Neutrophil (primary cell): ENCODE measurements around the gene KLHL2.
A peak's percentile ranks its signal among the peaks of the same experiment; 100 is the strongest.
"Not testable (repeated sequence)": the region's sequence is repeated elsewhere in the genome, so short reads cannot be mapped to it uniquely, and the experiment has no call there.

Experiments used
- H3K27ac ChIP-seq: fragments of 200-600 bp; sonication (generic); 2 replicates; pipeline ENCODE4 v1.5.1; 2016; ENCODE audit warnings: mild to moderate bottlenecking, moderate library complexity
- H3K27me3 ChIP-seq: fragments of 200-600 bp; sonication (generic); 2 replicates; pipeline ENCODE4 v1.6.0; 2016; ENCODE audit warnings: mild to moderate bottlenecking
- H3K36me3 ChIP-seq: fragments of 200-600 bp; sonication (generic); 2 replicates; pipeline ENCODE4 v1.5.1; 2017
- H3K4me1 ChIP-seq, 2 experiments: fragments of 200-600 bp in 1 of 2; sonication (generic) in 1 of 2; 1 replicate in 1 of 2; 2 replicates in 1 of 2; pipeline versions ENCODE4 v1.5.1 to v1.6.1; 2013 to 2016; ENCODE audit warnings: low read depth in 1 of 2, low read length in 1 of 2, mild to moderate bottlenecking in 1 of 2, moderate library complexity in 1 of 2; ENCODE audit not compliant: control insufficient read depth in 1 of 2, insufficient read depth in 1 of 2
- H3K4me3 ChIP-seq, 2 experiments: fragments of 200-600 bp in 1 of 2; sonication (generic) in 1 of 2; 1 replicate in 1 of 2; 2 replicates in 1 of 2; pipeline ENCODE4 v1.5.1; 2013 to 2016; ENCODE audit warnings: low read depth in 1 of 2, low read length in 1 of 2, mild to moderate bottlenecking in 1 of 2, moderate library complexity in 1 of 2
- H3K9me3 ChIP-seq: fragments of 200-600 bp; sonication (generic); 2 replicates; pipeline ENCODE4 v1.5.1; 2016
- CTCF ChIP-seq: fragments of 200-600 bp; sonication (generic); IDR thresholded peaks from 2 replicates; pipeline ENCODE4 v1.5.1; 2016; ENCODE audit warnings: antibody characterized with exemption

Gene KLHL2

DNA sequence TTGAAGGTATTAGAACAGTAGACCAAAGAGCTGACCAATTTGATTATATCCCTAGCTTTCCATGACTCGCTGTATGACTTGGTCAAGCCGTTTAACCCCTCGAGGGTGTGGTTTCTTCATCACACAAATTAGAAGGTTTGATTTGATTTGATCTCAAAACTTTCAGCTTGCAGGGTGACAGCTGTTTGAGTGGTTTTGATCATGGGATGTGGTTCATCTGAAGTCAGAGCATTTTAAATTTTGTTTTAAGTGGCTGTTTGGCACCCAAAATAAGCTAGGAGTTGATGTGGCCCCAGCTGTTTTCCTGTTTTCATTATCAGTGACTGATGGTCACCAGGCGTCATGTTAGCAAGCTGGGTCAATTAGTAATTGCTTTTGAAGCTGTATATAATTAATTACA is 52.4 kb downstream of the KLHL2 start:
- not testable (repeated sequence) for H3K27me3 ChIP-seq, H3K27ac ChIP-seq, H3K9me3 ChIP-seq, H3K4me3 ChIP-seq, H3K36me3 ChIP-seq
- peaks cover 49 to 56% of the 10 kb centered on the region in 2 experiments for H3K4me1 ChIP-seq

- not testable (repeated sequence) for H3K4me3 ChIP-seq, H3K9me3 ChIP-seq, H3K36me3 ChIP-seq, H3K27me3 ChIP-seq
- Histone ChIP-seq H3K27ac (peak overlapping the region; percentile 60), H3K4me1 (peaks cover 24 to 31% of the 10 kb centered on the region in 2 experiments)
Measured at GRCh38 chr4:165262306-165262705, 54.9 kb downstream of the KLHL2 start.

GRCh38 chr4:165263466-165263865 is 56.1 kb downstream of the KLHL2 start:
- not testable (repeated sequence) for H3K27me3 ChIP-seq, H3K9me3 ChIP-seq, H3K36me3 ChIP-seq, H3K4me3 ChIP-seq
- Histone ChIP-seq H3K4me1 (peaks cover 21 to 22% of the 10 kb centered on the region in 2 experiments), H3K27ac (peak overlapping the region; percentile 60)

- H3K4me1 ChIP-seq, H3K36me3 ChIP-seq, H3K27me3 ChIP-seq, H3K9me3 ChIP-seq, H3K27ac ChIP-seq, H3K4me3 ChIP-seq: not testable (repeated sequence)
Measured at GRCh38 chr4:165269931-165270330, 62.6 kb downstream of the KLHL2 start.

DNA sequence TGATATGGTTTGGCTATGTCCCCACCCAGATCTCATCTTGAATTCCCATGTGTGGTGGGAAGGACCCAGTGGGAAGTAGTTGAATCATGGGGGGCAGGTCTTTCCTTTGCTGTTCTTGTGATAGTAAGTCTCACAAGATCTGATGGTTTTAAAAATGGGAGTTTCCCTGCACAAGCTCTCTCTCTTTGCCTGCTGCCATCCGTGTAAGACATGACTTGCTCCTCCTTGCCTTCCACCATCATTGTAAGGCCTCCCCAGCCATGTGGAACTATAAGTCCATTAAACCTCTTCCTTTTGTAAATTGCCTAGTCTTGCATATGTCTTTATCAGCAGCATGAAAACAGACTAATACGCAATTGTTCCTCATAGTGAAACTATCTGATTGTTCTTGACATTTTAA is 66.1 kb downstream of the KLHL2 start:
- not testable (repeated sequence) for H3K27me3 ChIP-seq, H3K9me3 ChIP-seq, H3K4me3 ChIP-seq, H3K27ac ChIP-seq, H3K4me1 ChIP-seq
- peaks cover 23% of the 10 kb centered on the region for H3K36me3 ChIP-seq

DNA sequence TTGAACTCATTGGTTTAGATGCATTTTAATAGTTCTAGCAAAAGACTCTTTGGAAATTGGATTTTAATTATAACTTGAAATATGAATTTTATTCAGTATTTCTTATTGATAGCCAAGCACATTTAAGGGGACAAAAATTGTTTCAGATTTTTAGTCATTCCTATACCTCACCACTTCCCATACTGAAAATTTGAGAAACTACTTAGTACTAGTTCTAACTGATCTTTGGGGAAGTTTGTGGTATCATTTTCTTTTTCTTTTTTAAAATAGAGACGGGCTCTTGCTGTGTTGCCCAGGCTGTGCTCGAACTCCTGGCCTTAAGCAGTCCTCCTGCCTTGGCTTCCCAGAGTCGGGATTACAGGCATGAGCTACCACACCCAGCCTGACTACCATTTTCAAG is 68.0 kb downstream of the KLHL2 start:
- not testable (repeated sequence) for H3K9me3 ChIP-seq, H3K4me1 ChIP-seq, H3K4me3 ChIP-seq, H3K27me3 ChIP-seq
- H3K36me3 ChIP-seq: peaks cover 35% of the 10 kb centered on the region
- peak overlapping the region; percentile 2 for H3K27ac ChIP-seq

- H3K27ac ChIP-seq, H3K27me3 ChIP-seq, H3K4me1 ChIP-seq, H3K4me3 ChIP-seq, H3K9me3 ChIP-seq: not testable (repeated sequence)
- peaks cover 31% of the 10 kb centered on the region for H3K36me3 ChIP-seq
Measured at GRCh38 chr4:165279531-165279930, 72.2 kb downstream of the KLHL2 start.

DNA sequence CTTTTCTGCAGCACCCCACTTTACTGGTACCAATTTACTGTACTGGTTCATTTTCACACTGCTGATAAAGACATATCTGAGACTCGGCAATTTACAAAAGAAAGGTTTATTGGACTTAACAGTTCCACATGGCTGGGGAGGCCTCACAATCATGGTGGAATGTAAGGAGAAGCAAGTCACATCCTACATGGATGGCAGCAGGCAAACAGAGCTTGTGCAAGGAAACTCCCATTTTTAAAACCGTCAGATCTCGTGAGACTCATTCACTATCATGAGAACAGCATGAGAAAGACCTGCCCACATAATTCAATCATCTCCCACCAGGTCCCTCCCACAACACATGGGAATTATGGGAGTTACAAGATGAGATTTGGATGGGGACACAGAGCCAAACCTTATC is 77.3 kb downstream of the KLHL2 start:
- H3K27ac ChIP-seq, H3K4me3 ChIP-seq, H3K36me3 ChIP-seq, H3K27me3 ChIP-seq, H3K9me3 ChIP-seq: not testable (repeated sequence)
- peaks cover 10% of the 10 kb centered on the region in 2 experiments for H3K4me1 ChIP-seq

- Histone ChIP-seq H3K27ac (peak overlapping the region; percentile 63), H3K4me1 (peaks cover 9 to 10% of the 10 kb centered on the region in 2 experiments)
- not testable (repeated sequence) for H3K9me3 ChIP-seq, H3K36me3 ChIP-seq, H3K4me3 ChIP-seq, H3K27me3 ChIP-seq
Measured at GRCh38 chr4:165286619-165287340, 79.4 kb downstream of the KLHL2 start.

DNA sequence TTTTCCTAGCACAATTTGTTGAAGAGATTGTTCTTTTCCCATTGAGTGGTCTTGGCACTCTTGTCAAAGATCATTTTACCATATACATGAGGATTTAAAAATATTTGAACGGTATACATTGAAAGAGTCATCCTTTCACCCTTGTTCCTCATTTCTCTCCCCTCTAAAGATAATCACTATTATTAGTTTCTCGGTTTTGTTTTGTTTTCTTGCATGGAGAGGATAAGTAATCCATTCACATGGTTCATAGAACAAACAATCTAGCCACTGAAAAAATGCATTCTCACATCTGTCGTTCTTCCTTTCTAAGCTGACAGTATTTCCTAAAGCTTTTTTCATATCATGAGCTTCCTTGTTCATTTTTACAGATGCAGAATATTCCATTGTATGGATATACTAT is 80.9 kb downstream of the KLHL2 start:
- no peak for TF ChIP-seq CTCF
- peaks cover 5 to 10% of the 10 kb centered on the region in 2 experiments for H3K4me1 ChIP-seq
- H3K27ac ChIP-seq: no peak overlapping the region
- H3K4me3 ChIP-seq: no peak overlapping the region
- no peaks in the 10 kb centered on the region for H3K27me3 ChIP-seq
- no peaks in the 10 kb centered on the region for H3K36me3 ChIP-seq
- no peaks in the 10 kb centered on the region for H3K9me3 ChIP-seq
